HG03175 (cell line): ENCODE results near the gene ZNF19.
A peak's percentile ranks its signal among the peaks of the same experiment; 100 is the strongest.
"Not testable (repeated sequence)": the region's sequence is repeated elsewhere in the genome, so short reads cannot be mapped to it uniquely, and the experiment has no call there.

ENCODE experiments used
- ATAC-seq: cut with Tn5 transposase; IDR thresholded peaks from one replicate; pipeline ENCODE4 v1.9.1; 2021; ENCODE audit warnings: mild to moderate bottlenecking, moderate library complexity; ENCODE audit not compliant: unreplicated experiment

Gene ZNF19

DNA sequence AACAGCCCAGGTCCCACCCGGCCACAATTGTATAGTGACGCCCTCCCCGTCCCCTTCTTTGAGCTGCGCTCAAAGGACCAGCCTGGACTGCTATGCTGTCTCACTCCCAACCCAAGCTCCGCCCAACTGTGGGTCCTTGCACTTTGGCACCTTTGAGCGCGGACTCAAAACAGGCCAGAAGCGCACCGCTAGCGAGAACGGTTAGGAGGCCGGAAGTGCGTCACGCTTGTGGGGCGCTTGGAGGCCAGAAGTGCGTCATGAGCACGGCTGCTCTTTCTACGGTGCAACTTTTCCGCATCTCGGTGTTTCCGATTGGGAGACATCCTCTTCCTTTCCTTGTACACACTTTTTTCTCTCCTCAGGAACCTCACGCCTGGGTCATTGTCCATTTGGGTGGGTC is at the start of gene ZNF19:
Gene ZNF19 (minus strand): TSS at position 203 of the 400 bp plus-strand sequence. CDS start 7,210 bp downstream, outside the sequence.
- ATAC-seq: no peak

DNA sequence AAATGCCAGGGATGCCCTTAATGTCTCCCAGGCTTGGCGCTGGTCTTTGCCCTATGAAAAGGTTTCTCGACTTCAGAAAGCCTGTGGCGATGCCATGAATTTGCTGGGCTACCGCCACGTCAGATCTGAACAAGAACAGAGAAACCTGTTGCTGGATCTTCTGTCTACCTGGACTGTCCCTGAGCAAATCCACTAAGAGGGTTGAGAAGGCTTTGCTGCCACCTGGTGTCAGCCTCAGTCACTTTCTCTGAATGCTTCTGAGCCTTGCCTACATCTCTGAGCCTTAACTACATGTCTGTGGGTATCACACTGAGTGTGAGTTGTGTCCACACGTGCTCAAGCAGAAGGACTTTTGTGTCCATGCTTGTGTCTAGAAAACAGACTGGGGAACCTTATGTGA is 48.5 kb upstream of the ZNF19 start:
- ATAC-seq: peak; percentile 61

DNA sequence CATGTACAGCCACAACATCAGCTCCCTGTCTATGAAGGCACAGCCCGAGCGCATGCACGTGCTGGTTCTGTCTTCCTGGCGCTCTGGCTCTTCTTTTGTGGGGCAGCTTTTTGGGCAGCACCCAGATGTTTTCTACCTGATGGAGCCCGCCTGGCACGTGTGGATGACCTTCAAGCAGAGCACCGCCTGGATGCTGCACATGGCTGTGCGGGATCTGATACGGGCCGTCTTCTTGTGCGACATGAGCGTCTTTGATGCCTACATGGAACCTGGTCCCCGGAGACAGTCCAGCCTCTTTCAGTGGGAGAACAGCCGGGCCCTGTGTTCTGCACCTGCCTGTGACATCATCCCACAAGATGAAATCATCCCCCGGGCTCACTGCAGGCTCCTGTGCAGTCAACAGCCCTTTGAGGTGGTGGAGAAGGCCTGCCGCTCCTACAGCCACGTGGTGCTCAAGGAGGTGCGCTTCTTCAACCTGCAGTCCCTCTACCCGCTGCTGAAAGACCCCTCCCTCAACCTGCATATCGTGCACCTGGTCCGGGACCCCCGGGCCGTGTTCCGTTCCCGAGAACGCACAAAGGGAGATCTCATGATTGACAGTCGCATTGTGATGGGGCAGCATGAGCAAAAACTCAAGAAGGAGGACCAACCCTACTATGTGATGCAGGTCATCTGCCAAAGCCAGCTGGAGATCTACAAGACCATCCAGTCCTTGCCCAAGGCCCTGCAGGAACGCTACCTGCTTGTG is 47.8 kb upstream of the ZNF19 start:
- no peak for ATAC-seq

DNA sequence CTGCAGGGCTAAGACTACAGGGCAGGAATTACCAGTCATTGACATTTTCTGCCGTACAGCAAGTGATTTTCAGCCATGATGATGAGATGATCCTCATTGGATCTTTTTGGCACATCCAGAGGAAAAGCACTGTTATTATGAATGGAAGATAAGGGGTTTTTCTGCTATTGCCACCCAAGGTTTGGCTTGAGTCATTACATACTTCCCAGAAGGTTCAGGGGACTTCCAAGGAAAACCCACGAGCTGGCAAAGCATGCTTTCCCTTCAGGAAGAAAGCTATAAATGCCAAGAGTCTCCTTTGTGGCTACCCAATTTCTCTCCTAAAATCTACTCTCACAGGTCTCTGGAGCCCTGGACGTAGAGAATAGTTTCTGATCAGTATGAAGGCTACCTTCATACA is 43.2 kb upstream of the ZNF19 start:
- ATAC-seq: no peak

DNA sequence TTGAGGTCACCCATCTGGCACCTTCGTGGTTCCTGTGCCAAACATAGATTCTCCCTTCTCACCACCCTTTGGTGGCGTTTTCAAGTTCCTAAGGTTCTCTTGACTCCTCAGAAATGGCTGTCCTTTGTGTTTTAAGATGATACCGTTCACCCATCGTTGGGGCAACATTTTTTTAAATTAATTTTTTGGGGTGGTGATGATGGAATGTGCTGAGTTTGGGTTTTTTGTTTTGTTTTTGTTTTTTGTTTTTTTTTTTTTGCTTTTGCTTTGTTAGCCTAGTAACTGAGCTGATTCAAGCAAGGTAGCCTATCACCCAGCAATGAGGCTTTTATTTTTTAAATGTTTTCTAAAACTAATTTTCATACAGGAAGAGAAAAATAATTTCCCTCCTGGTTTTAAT is 39.7 kb upstream of the ZNF19 start:
- no peak for ATAC-seq

DNA sequence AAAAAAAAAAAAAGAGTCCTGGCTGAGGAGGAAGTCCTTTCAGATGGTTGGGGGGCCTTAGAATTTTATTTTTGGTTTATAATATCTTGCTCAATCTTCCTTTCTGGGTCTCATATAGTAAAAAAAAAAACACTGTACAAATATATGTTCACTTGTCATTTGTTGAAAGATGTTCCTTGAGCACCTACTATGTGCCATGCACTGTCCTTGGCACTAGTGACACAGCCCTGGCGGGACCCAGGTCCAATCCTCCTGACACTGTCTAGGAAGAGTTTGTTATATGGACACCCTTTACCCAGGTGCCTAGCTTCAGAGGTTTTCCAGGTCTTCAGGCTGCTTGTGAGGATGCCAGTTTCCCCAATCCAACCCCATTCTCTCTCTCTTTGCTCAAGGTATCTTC is 39.1 kb upstream of the ZNF19 start:
- no peak for ATAC-seq

DNA sequence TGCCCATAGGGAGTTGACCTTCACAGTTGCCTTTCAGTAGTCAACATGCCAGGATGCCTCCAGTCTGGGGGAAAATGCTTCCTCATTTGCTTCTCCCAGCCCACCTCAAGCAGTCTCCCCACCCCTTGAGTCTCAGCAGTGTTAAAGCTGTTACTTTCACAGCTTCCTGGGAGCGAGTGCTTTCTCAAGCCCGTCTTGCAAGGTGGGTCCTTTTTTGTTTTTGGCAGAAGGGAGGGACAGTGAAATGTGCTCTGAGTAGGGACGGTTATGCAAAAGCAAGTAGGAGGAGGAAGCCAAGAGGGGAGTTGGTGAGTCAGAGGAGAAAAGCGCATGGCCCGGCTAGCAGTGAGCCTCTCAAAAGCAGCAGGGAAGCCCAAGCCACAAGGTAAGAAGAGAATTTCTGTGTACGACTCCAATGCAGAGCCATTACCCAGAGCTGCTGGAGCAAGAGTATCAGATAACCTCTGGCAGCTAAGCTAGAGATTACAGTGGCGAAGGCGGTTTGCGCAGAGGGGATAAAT is 37.0 kb upstream of the ZNF19 start, which contains the start of gene CHST4:
Gene CHST4 (plus strand): TSS at position 316 of the 521 bp plus-strand sequence. CDS start 10,252 bp downstream, outside the sequence.
- ATAC-seq: no peak

DNA sequence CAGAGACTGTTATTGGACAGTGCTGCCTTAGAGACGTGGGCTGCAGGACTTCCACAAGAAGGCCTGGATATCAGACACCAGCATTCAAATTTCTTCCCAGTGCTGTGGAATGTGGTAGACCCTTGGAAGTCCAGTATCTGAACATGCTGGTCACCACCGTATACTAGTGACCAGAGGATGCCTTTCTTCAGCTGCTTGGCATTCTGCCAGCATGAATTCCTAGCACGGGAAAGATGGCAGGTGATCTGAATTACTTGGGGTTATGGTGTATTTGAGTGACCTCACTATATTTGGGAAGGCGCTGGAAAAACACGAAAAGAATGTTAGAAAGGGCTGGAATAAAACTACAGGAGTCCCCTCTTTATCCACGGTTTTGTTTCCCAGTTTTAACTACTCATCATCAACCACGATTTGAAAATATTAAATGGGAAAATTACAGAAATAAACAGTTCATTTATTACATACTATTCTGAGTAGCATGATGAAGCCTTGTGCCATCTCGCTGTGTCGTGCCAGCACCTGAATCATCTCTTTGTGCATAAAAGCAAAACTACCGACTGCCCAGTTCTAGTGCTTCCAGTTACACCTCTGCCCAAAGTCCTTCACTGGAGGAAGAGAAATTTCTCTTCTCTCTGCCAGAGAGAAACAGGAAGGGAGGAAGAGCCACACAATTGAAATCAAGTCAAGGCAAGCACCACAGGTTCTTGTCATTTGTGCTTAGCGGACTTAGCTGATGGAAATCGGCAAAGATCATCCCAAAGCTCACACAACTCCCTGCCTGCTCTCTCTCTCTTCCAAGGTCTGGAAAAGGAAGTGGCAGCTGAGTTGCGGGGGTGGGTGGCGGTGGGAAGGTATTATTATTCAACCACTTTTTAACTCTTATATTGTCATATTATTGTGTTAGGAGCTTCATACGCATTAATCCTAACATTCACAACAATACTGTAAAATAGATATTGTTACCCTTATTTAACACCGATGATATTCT is 35.7 kb upstream of the ZNF19 start:
- no peak for ATAC-seq

DNA sequence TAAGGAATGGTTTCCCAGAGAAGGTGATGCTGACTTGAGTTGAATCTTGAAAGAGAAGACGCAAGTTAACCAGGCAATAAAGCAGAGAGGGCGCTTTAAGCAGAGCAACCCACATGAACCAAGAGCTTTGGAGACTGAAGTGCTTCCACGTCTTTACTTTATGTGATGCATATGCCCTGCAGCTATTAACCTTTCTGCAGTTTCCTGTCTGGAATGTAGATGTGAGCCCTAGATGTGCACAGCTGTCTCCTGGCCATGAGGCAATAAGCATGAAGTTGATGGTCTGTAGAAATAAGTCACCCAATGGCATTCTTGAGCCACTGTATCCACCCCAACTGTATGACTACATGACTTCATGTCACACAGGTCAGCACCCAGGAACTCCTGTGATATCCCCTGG is 31.4 kb upstream of the ZNF19 start:
- ATAC-seq: no peak

DNA sequence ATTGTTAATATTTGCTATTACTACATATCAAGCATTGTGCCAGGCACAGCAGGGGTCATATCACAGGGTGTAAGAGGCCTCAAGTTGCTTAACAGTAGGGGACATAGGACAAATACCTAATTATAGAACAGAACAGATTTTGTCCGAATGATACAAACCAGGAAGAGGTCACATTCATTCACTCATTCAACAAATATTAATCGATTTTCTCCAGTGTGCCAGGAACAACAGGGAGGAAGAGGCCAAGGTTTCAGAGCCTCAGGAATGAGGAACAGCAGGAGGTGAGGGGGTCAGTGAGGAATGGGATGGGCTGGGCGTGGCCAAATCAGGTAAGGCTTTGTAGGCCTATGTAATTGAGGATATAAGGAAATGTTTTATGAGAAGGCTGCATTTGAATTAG is 25.9 kb upstream of the ZNF19 start:
- ATAC-seq: no peak

DNA sequence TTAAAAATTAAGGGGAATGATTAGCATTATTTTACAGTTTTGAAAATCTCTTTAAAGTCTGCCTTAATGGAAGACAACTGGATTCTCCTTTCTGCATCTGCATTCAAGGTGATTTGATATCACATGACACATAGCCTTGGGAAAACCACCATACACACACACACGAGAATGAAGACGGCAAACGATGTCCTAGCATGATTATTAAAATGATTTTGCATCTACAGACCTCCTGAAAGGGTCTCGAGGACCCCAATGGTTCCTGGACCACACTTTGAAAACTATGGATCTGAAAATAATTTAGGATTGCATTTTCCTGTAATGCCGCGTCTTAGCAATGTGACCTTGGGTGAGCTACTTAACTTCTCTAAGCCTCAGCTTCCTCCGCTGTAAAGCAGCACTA is 25.4 kb upstream of the ZNF19 start:
- ATAC-seq: no peak

DNA sequence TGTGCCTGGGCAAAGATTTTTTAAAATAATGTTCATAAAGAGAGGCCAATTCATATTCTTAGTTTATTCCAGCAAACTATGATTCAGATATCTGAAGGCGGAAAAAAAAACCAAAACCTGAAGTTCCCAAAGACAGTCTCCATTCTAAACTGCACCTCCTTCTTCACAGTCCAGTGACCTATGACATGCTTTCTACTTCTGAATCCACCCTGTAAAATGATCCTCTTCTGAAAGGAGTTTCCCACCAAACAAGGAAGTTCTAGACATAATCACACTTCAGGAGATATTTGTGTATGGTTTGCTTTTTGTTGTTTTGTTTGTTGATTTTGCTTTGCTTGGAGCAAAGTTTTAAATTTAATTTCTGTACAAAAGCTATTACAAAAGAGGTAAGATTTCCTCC is 24.2 kb upstream of the ZNF19 start:
- no peak for ATAC-seq

DNA sequence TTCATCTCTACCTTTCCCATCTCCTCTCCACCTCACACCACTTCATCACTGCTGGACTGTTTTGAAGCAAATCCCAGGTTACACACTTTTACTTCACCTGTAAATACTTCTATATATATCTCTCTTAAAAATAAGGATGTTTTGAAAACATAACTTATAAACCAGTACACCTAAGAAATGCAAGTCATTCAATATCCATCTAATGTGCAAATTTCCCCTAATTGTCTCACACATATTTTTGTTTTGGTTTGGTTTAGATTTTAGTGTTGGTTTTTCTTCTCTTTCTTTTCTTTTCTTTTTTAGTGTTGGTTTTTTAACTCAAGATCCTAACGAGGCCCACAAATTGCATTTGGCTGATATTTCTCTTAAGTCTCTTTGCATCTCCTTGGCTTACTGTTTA is 17.9 kb upstream of the ZNF19 start:
- no peak for ATAC-seq

DNA sequence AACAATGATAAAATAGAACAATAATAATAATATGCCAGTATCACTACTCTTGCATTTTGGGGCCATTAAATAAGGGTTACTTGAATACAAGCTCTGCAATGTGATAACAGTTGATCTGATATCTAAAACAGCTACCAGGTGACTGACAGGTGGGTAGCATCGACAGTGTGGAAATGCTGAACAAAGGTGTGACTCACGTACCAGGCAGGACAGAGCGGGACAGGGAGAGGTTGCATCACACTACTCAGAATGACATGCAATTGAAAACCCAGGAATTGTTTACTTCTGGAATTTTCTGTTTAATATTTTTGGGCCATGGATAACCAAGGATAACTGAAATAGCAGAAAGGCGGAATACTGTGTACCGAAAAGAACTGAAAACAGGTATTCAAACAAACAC is 15.8 kb upstream of the ZNF19 start:
- no peak for ATAC-seq

DNA sequence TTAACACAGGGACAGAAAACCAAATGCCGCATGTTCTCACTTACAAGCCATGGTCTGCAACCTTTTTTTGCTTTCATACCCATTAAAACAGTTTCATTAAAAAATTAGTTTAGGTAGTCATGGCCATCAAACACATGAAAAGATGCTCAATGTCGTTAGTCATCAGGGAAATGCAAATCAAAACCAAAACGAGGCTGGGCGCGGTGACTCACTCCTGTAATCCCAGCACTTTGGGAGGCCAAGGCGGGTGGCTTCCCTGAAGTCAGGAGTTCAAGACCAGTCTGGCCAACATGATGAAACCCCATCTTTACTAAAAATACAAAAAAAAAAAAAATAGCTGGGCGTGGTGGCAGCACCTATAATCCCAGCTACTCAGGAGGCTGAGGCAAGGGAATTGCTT is 14.9 kb upstream of the ZNF19 start:
- ATAC-seq: not testable (repeated sequence)

DNA sequence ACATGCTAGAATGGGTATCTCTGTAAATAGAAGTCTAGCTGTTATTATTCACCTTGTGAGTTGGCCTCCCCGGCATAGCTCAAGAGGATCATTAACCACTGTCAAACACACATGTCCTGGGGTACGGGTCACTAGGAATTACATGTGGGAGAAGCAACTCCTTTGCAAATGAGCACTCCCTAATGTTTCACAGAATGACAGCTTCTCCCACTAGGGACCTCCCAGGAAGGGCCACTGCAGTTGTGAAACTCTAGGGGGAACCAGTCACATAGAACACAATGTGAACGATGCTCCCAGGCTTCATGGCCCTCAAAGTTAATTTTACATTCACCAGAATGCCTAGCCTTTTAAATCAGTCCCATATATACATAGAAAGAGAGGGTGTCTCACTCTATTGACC is 12.4 kb upstream of the ZNF19 start:
- ATAC-seq: no peak

DNA sequence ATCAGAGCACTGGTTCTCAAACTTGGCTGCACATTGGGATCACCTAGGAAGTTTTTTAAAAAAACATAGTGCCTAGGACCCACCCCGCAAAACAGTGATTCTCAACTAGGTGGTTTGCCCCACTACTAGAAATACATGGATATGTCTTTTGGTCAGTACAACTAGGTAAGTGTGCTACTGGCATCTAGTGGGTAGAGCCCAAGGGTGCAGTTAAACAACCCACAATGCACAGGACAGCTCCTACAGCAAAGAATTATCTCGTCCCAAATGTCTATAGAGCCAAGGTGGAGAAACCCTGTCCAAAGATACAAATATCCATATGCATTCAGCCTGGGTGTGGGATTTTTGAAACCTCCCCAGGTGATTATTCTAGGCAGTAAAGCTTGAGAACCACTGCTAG is 11.8 kb upstream of the ZNF19 start:
- no peak for ATAC-seq

DNA sequence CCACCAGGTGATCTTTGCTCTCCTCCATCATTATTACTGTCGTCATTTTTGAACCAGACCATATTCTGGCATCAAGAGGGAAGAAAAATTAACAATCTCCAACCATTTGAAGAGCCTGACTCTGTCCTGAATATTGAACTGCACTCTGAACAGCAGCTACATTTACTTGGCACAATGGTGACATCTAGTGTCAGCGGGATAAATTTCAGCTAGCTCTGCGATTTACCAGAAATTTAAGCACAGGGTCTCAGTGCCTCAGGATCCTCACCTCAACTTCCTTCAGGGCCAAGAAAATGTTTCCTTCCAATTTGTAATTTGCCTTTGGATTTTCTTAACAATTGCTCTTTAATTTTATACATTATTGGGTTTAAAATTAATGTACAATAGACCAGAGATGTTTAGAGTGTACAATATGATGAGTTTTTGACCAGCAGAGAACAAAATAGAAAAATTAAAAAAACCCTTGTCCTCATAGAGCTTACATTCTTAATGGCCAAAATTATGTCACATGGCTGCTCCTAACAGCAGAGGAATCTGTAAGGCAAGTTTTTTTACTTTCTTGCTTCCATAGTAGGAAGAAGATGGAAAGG is 10.7 kb upstream of the ZNF19 start:
- peak; percentile 50 for ATAC-seq

DNA sequence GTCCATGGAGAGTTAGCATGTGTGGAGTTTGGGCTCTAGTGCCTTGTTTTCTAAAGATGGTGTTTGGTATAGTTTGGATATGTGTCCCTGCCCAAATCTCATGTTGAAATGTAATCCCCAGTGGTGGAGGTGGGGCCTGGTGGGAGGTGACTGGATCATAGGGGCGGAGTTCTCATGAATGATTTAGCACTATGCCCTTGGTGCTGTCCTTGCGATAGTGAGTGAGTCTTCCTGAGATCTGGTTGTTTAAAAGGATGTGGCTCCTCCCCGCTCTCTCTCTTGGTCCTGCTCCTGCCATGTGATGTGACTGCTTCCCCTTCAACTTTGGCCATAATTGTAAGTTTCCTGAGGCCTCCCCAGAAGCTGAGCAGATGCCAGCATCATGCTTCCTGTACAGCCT is 8.9 kb upstream of the ZNF19 start:
- ATAC-seq: no peak

DNA sequence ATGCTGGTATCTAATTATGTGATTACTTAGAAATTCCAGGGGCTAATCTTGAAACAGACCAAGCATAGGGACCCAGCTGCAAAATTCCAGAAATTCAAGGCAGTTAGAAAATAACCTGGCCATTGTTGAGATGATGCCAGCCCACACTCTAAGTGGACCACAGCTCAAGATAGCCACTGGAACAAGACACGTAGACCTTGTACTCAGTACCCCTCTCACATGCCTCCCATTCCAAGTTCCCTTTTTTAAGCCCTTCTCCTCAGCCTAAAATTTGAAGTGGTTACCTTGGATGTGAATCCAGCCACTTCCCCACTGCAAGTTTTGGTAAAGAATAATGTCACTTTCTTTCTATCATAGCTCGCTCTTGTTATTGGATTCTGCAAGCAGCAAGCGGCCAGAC is 4.1 kb upstream of the ZNF19 start:
- ATAC-seq: no peak

DNA sequence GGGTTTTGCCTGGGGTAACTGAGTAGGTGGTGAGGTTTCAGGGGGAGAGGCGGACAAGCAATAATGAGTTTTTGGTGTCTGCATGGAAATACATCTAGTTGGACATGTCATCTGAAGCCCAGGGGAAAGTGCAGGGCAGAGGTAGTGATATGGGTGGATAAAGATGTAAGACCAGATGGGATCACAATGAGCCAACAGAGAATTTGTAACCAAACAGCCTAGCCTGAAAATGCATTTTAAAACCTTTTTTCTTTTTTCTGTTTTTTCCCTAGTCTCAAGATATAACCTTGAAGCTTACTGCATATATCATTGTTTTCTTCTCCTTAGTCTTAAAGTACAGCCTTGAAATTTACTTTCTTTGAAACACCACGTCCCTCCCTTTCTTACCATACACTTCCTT is 3.7 kb upstream of the ZNF19 start:
- ATAC-seq: no peak
